ENCODE results near the gene MAD1L1.

GRCh38 chr7:2148814-2149213 lies 83.9 kb downstream of the MAD1L1 start:
- TF ChIP-seq CTCF (conservative IDR thresholded peaks at IDR 0.05; ENCODE audit: low read depth, low read length) = no peak
- TF ChIP-seq EZH2 (IDR thresholded peaks at IDR 0.05; ENCODE audit: borderline replicate concordance, low read depth, low read length, poor library complexity, severe bottlenecking) = no peak
